HepG2 (cell line): ENCODE results near the gene PSMB2. TPM values are rescaled to one million over a fixed set of nuclear protein-coding genes. Genes with fewer than 3 reads are reported as not detected.

Experiments used
- ZFP91 ChIP-seq: sonication (generic); formaldehyde crosslinking; IDR thresholded peaks from 2 replicates; pipeline ENCODE4 v1.9.0; 2022; ENCODE audit warnings: missing genetic modification reagents, mild to moderate bottlenecking, borderline replicate concordance
- ZXDC ChIP-seq: sonication (generic); formaldehyde crosslinking; IDR thresholded peaks from 2 replicates; pipeline ENCODE4 v1.5.0; 2020; ENCODE audit warnings: mild to moderate bottlenecking, missing genetic modification reagents
- polyA plus RNA-seq, 8 experiments: library from polyadenylated mRNA; depleted of rRNA in 3 of 8; stranded (reverse) in 7 of 8; unstranded in 1 of 8; fragments of >200 nt; fragmentation: Illumina TruSeq in 4 of 8; extraction: Trizol in 4 of 8; gene quantifications; 2 replicates each; pipeline versions ENCODE4 v1.2.1 to v1.2.3, GENCODE V29; 2011 to 2016; ENCODE audit warnings: low read depth in 4 of 8, missing spikeins in 1 of 8, mixed read lengths in 1 of 8; ENCODE audit not compliant: insufficient read depth in 1 of 8
- total RNA-seq, 5 experiments: library from RNA; depleted of rRNA; stranded (reverse); fragments of >200 nt; fragmentation: Illumina TruSeq; extraction: Trizol; gene quantifications; 2 replicates each; pipeline ENCODE4 v1.2.3, GENCODE V29; 2016; ENCODE audit warnings: low read depth in 1 of 5
- TF ChIP-seq, protein P1 (sequence below): sonication (generic); formaldehyde crosslinking; conservative IDR thresholded peaks from 2 replicates; pipeline ENCODE4 v1.4.0; 2020; ENCODE audit warnings: missing genetic modification reagents
- TF ChIP-seq, protein P2 (sequence below): sonication (generic); formaldehyde crosslinking; IDR thresholded peaks from 2 replicates; pipeline ENCODE4 v1.5.1; 2020; ENCODE audit warnings: missing genetic modification reagents, mild to moderate bottlenecking, borderline replicate concordance
- TF ChIP-seq, protein P3 (sequence below): sonication (generic); formaldehyde crosslinking; IDR thresholded peaks from 2 replicates; pipeline ENCODE4 v1.4.0; 2020; ENCODE audit warnings: missing genetic modification reagents, borderline replicate concordance

Gene PSMB2
- total and polyA plus RNA-seq, 2 of the 13 experiments (the other 11 are each of a cell fraction or from before 2014, with no cell fraction given): 60.6 to 62.2 TPM

- TF ChIP-seq ZFP91 (CRISPR knock-in tag) (no peak), ZXDC (no peak)
- TF ChIP-seq, protein P1, sequence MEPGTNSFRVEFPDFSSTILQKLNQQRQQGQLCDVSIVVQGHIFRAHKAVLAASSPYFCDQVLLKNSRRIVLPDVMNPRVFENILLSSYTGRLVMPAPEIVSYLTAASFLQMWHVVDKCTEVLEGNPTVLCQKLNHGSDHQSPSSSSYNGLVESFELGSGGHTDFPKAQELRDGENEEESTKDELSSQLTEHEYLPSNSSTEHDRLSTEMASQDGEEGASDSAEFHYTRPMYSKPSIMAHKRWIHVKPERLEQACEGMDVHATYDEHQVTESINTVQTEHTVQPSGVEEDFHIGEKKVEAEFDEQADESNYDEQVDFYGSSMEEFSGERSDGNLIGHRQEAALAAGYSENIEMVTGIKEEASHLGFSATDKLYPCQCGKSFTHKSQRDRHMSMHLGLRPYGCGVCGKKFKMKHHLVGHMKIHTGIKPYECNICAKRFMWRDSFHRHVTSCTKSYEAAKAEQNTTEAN (CRISPR knock-in tag): no peak
- TF ChIP-seq, protein P2, sequence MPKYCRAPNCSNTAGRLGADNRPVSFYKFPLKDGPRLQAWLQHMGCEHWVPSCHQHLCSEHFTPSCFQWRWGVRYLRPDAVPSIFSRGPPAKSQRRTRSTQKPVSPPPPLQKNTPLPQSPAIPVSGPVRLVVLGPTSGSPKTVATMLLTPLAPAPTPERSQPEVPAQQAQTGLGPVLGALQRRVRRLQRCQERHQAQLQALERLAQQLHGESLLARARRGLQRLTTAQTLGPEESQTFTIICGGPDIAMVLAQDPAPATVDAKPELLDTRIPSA (CRISPR knock-in tag): no peak
- TF ChIP-seq, protein P3, sequence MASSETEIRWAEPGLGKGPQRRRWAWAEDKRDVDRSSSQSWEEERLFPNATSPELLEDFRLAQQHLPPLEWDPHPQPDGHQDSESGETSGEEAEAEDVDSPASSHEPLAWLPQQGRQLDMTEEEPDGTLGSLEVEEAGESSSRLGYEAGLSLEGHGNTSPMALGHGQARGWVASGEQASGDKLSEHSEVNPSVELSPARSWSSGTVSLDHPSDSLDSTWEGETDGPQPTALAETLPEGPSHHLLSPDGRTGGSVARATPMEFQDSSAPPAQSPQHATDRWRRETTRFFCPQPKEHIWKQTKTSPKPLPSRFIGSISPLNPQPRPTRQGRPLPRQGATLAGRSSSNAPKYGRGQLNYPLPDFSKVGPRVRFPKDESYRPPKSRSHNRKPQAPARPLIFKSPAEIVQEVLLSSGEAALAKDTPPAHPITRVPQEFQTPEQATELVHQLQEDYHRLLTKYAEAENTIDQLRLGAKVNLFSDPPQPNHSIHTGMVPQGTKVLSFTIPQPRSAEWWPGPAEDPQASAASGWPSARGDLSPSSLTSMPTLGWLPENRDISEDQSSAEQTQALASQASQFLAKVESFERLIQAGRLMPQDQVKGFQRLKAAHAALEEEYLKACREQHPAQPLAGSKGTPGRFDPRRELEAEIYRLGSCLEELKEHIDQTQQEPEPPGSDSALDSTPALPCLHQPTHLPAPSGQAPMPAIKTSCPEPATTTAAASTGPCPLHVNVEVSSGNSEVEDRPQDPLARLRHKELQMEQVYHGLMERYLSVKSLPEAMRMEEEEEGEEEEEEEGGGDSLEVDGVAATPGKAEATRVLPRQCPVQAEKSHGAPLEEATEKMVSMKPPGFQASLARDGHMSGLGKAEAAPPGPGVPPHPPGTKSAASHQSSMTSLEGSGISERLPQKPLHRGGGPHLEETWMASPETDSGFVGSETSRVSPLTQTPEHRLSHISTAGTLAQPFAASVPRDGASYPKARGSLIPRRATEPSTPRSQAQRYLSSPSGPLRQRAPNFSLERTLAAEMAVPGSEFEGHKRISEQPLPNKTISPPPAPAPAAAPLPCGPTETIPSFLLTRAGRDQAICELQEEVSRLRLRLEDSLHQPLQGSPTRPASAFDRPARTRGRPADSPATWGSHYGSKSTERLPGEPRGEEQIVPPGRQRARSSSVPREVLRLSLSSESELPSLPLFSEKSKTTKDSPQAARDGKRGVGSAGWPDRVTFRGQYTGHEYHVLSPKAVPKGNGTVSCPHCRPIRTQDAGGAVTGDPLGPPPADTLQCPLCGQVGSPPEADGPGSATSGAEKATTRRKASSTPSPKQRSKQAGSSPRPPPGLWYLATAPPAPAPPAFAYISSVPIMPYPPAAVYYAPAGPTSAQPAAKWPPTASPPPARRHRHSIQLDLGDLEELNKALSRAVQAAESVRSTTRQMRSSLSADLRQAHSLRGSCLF (CRISPR knock-in tag): no peak
- TF ChIP-seq, all 625 proteins: peak for 3
Measured at GRCh38 chr1:35619237-35620121, 21.8 kb downstream of the PSMB2 start (continued).
